ENCODE measurements around the gene KLHL10.

The KLHL10 gene

DNA sequence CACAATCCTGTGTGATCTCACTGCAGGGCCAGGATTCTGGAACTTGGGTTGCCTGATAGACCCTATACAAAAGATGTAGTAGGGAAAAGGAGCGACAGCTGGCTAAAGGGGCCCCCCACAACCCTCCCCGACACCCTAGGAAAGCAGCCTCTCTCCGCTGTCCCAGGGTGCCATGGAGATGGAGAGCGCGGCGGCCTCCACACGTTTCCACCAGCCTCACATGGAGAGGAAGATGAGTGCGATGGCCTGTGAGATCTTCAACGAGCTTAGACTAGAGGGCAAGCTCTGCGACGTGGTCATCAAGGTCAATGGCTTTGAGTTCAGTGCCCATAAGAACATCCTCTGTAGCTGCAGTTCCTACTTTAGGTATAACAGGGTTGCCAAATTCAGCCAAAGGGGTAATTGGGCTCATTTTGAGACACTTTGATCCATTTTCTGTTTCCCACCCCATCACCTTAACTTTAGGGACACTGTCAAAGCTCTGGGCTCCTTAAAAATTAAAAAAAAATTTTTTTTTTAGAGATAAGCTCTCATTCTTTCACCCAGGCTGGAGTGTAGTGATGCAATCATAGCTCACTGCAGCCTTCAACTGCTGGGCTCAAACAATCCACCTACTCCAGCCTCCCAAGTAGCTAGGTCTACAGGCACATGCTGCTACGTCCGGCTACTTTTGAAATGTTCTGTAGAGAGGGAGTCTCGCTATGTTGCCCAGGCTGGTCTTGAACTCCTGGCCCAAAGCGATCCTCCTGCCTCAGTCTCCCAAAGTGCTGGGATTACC is at the start of gene KLHL10:
TSS of gene KLHL10 (plus strand) at position 65 of the 778 bp plus-strand sequence. CDS start at position 173, 108 bp downstream.
- no peak for DNase-seq

DNA sequence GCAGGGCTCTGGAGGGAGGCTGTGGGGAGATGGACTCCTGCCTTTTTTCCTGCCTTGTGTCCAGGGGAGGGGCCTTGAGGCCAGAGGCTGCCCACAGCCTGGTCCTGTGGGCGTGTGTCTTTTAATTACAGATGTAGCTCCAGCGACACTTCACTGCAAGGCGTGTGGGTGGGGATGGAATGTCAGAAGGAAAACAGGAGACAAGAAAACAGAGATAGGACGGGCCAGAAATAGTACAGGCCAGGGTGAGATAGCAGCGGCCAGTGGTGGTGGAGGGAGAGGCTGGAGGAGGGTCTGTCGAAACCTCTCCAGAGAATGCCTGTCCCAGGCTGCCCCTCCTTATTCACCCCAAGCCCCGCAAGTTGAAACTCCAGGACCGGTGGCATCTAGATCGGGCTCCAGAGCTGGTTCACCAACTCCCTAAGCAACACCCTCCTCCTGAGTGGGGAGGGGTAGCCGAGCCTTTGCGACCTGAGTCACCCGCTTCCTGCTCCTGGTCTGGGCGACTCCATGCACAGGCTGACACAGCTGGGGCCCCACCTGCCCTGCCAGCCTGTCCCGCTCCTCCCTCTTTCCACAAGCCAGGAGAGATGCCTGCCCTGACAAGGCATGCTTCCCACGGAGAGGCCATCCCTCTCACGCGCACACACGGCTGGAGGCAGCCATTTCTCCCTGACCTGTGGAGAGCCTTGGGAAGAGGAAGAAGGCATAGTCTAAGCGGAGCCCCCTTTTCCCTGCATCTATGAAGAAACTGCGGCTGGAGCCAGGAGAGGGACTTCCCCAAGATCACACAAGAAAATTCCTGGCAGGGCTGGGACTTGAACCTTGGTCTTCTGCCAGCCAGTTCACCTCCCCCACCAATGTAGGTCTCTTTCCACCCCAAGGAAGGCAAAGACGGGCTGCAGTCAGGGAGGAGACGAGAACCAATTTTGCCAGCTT is 44.5 kb upstream of the KLHL10 start:
- DNase-seq = no peak

DNA sequence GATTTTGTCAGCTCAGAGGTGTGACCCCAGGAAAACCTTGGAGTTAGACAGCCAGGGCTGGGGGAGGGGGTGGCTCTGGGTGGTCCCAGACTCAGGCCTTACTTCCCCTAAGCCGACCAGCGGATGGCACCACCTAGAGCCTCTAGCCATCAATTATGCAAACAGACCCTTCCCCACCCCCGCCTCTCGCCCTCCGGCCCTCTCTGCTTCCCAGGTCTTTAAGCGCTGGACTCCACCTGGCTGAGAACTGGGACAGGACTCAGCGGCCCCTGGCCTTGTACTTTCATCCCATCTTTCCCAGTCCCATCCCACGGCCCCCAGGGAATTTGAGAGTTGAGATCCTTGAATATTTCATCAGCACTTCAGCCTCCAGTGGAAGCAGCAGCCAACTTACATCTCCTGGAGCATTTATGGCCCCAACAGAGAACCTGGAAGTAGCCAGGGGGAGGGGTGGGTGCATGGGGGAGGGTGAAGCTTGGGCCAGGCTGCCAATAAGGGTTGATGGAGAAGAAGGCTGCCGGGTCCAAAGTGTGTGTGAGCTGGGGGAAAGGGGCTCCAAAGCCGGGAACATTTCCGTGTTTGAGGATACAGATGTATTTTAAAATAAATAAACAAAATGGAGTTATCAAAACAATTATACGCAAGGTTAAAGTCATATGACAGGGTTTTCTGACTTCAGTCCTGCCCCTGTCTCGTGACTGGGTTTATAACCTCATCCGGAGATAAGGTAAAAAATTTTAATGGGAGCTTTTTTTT is 43.7 kb upstream of the KLHL10 start:
- no peak for DNase-seq

DNA sequence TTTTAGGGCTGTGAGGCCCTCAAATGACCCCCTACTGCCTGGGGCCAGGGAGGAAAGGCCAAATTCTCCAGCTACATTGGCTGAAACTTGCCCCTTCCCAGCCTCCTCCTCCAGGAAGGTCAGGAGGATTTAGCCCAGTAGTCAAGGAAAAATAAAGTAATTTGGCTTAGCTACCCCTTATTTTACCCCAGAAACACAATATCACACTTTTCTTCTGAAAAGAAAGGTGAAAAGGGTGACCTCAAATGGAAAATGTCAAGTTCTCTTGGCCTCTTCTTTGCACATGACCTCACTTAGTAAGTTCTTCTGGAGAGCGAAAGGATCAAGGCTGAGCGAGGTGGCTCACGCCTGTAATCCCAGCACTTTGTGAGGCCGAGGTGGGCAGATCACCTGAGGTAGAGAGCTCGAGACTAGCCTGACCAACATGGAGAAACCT is 43.1 kb upstream of the KLHL10 start:
- no peak for DNase-seq

DNA sequence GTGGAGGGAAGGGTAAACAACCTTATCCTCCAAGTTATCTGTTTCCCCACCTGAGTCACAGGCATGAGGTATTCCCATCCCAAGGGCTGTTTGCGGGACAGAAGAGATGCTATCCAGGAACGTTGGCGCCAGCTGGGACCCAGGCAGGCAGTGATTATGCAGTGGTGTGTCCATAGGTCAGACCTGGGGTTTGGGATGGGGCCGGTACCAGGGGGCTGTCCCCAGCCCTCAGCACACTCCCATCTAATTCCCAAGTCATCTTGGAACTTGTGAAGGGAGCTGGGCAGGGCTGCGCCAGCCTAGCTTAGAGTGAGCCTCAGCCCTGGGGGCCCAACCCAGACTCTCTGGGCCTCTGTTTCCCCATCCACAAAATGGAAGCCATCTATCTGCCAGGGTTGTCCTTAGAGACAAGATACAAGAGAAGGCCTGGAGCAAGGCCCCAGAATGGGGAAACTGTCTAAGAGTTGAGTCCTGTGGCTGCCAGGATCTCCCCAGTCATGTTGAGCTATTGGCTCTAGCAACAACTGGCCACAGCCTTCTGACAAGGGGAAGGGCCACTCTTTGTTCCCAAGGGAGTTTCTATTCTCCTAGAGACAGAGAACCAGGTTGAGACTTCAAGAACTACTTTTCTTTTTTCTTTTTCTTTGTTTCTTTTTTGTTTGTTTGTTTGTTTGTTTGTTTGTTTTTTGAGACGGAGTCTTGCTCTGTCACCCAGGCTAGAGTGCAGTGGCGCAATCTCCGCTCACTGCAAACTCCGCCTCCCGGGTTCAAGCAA is 41.3 kb upstream of the KLHL10 start:
- DNase-seq = no peak

DNA sequence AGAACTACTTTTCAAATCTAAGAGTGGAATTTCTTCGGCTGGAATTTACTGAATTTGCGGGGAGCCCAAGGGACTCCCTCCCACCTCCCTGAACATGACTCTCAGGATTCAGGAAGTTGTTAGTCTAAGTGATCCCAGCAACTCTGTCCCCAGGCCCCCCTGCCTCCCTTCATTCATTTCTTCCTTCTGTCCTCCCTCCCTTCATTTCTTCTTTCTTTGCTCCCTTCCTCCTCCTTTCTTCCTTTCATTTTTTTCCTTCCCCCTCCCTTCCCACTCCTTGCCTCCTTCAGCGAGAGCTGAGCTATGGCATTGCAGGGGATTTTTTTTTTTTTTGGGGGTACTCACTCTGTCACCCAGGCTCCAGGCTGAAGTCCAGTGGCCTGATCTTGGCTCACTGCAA is 40.2 kb upstream of the KLHL10 start:
- DNase-seq = no peak

DNA sequence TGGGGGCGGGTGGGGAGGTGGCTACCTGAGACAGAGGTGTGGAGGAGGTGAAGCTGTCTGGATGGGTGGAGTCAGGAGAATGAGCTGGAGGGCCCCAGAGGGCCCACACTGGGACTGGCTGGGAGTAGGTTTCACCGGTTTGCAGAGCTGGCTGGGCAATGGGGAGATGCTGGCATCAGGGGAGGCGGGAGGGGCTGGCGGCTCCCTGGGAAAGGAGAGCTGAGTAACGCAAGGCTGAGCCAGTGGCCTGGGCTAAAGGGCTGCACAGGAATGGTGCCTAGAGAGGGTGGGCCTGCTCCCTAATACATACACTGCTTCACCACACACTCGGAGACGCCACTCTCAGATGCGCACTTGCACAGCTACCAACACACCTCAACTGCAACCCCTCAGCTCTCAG is 38.3 kb upstream of the KLHL10 start:
- DNase-seq = no peak

DNA sequence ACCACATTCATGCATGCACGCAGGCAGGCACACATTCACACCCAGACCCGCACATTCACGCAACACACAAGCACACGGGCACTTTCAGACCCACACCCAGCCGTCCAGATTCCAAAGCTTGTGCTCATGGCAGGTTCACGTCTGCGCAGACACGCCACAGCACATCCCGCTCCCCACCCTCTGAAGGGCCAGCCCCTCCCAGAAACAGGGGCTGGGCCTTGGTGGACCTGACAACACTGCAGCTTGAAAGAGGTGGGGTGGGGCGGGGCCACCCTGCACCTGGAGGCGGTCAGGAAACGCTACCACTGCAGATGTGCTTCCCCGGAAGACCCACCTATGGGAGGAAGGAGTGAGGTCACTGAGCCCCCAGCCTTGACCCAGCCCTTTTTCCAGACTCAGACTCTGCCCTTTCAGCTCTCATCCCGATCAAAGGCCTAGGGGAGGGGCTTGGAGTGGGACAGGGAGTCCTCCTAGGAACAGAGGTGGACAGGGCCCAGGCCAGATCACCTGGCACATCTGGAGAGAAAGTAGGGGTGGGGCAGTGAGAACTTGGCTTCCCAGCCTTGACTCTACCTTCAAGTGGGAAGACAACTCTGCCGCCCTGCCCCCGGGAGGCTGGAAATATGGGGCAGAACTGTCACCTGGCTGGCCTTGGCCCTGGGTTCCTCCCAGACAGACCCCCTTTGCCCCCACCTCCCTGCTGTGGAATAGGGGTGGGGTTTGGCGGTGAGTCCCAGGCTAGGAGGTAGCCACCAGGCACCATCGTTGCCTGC is 36.8 kb upstream of the KLHL10 start:
- no peak for DNase-seq

DNA sequence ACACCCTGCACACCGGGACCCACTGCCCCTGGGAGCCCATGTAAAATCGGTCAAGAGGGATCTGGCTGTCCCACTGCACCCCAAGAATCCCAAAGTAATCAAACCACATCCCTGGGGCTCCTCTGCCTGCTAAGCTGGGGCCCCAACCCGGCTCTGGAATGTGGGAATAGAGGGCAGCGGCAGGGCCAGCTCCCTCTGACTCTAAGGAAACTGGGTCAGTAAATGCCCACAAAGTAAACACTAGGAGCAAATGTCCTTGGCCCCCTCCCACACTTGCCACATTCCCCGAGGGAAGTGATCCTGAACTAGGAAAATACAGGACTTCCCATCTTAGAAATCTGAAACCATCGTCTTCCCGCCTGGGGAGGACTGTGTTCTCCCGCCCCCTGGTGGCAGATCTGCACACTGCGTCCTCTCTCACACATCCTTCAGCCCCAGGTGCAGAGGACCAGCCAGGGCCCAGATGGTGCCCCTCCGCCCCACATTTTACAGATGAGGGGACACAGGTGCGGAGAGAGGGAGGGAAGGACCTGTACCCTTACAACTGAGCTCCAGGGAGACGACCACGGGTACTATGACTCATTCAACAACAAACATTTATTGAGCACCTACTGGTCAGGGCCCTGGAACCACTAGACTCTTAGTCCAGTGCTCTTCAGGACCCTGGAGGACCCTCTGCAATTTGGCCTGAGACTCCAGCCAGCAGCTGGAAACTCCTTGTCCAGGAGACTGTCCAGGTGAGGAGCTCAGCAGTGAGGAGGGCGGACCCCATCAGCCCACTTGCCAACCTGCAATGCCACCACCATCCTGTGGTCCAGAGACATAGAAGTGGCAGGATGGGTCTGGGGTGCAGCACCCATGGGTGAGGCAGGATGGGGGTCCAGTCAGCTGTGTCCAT is 36.0 kb upstream of the KLHL10 start:
- DNase-seq = peak; percentile 59

DNA sequence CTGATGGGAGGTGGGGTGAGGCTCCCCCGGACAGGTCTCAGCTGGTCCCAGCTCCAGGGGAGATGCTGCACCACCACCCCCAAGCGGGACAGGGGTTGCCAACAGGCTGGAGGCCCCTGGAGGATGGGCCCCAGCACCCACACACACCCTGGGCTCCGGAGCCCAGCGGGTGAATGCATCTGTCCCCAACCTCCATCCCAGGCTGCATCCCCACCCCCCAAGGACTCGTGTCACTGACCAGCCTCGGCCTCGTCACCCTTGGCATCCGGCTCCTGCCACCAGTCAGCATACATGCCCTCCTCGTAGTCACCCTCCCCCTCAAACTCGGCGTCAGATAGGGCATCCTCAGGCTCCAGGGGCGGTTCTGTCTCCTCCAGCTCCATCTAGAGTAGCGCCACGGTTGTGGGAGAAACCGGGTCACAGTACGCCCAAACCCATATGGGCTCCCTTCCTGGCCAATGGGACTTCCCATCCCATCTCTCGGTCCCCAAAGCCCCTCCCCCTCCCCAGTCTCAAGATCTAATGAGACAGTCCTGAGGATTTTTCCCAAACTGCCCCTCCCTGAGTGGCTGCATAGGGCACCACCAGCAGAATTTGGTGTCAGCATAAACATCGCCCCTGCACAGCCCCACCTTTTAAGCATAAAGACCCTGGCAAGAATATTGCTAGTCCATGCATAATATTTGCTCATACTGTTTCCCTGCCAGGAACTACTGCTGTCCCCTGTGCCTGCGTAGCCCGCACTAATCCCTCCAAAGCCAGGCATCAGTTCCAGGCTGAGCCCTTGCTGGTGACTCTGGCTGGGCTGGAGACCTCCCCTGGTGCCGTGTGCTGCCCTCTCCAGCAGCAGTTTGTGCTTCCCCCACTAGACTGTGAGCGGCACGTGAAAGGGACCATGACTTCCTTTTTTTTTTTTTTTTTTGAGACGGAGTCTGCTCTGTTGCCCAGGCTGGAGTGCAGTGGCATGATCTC is 34.3 kb upstream of the KLHL10 start:
- no peak for DNase-seq

DNA sequence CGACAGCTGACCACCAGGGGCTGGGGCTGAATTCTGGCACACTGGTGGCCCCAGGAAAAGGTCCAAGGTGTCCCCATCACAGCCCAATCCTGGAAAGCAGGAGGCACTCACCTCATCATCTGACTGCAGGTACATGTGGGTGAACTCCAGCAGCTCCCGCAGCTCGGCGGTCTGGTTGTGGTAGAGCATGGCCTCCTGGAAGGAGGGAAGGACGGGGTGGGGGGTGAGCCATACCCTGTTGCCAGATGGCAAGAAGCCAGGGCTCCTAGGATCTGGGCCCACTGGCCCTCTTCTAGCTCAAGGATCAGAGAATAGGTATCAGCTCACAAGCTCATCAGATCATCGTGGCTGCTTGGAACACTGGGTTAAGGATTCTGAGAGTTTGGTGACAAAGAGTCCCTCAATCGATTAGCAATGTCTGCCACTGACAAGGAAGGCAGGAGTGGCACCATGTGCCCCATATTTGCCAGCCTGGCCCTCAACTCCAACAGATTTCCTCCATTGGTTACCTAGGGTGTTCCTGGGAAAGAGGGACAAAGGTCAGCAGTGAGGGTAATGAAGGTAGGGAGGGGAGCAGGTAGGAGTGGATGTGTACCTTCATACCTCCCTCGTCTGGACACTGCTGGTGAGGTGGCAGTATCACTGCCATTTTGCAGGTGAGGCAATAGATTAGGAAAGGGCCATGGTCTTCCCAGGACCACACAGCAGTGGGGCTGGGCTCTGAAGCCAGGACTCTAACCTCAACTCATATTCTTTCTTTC is 30.8 kb upstream of the KLHL10 start:
- no peak for DNase-seq

DNA sequence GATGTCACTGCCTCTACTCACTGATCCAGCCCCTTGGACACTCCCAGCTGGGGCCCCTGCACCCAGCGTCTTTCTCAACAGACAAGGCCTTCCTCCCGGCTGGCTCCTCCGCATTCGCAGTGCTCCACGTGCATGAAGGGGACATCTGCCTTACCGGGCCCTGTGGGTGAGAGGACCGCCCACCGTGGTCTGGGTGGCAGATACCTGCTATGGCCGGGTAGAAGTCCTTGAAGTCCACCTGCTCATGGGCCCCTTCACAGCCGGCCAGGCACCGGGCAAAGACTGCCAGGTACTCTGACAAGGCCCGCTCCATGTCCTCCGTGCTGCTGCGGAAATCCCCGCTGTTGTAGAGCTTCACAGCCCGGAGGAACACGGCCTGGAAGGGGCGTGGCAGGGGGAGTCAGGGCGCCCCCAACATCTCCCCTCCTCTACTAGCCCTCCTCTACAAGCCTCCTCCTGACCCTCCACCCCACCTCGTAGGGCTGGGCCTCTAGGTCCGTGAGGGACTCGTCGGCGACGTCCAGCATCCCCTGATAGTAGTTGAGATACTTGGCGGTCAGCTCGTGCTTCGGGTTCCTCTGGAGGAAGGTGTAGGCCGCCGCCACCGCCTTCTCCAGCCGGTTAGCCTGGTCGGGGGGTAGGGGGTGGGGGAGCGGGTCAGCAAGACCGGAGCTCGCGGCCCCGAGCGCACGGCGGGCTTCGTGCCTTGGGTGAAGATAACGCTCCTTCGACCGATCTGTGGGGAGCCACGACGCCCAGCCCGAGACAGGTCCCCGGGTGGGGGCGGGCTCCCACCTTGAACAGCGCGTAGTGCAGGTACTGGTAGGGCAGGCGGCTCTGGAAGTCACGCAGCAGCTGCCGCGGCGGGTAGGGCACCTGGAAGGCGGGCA is 26.7 kb upstream of the KLHL10 start:
- DNase-seq = no peak

DNA sequence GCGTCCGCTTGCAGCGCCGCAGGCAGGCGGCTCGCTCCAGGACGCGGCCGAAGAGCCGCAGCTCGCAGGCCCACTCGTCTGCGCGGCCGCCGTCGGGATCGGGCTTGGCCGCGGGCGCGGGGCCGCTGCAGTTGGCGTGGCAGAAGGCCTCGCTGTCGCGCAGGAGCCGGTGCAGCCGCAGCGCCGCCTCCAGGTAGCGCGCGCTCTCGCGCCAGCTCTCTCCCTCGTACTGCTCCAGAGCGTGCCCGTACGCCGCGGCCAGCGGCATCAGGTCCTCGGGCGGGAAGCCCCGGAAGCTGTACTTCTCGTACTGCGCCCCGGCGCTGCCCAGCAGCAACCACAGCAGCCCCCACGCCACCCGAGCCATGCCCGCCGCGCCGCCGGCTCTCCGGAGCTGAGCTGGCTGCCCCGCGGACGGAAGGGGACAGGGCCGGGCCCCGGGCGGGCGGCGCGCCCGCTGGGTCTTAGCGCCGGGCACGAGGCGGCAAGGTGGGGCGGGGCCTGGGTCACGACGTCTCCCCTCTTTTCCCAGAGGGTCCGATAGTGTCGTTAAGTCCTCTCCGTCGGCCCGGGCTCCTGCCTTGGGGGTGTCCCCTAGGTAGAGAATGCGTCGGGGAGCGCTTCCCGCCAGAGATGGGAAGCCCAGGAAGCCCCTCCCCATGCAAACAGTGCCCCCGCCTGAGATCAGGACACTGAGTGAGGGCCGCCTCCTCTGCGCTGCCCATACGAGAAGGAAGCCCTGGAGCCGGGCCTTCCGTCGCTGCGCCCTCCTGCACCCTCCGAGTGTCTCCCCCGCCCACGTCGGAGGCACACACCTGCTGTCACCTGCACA is 25.9 kb upstream of the KLHL10 start, which contains the start of gene P3H4:
TSS of gene P3H4 (minus strand) at position 401 of the 832 bp plus-strand sequence. CDS start at position 367, 34 bp downstream.
- peak; percentile 79 for DNase-seq

DNA sequence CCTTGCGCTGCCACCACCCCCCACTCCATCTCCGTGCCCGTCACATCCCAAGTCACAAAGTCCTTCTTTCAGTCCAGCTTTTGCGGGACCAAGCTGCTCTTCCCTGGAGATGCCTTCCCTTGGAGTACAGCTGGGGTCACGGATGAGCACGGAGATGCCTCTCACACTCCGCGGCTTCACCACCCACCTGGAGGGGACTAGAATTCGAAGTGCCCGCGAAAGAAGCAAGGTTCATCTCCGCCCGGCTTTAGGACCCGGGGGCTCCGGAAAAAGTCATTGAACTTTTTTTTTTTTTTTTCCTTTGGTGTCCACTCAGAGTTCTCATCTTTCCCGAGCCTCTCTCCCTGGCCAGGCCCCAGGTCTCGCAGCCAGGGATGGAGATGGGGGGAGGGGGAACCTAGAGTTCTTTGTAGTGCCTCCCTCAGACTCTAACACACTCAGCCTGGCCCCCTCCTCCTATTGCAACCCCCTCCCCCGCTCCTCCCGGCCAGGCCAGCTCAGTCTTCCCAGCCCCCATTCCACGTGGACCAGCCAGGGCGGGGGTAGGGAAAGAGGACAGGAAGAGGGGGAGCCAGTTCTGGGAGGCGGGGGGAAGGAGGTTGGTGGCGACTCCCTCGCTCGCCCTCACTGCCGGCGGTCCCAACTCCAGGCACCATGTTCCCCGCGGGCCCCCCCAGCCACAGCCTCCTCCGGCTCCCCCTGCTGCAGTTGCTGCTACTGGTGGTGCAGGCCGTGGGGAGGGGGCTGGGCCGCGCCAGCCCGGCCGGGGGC is 25.1 kb upstream of the KLHL10 start, which contains the start of gene FKBP10:
TSS of gene FKBP10 (plus strand) at position 624 of the 771 bp plus-strand sequence. CDS start at position 655, 31 bp downstream.
- DNase-seq = no peak

DNA sequence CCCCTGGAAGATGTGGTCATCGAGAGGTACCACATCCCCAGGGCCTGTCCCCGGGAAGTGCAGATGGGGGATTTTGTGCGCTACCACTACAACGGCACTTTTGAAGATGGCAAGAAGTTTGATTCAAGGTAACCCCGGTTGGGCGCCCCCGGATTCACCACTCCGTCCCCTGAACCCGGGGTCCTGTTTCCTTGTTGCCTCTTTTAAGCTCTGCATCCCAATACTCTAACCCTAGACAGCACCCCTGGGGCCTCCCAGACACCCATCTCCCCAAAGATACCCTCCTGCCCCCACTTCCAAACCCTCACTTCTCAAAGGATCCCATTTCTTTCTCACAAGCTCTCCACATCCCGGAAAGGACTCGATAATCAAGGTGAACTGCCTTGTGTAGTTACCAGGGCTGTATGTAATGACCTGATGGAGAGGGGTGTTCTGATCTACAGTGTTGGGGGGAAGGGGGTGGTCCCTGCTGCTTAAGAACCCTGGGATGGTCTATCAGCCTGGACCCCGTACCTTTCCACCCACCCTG is 24.4 kb upstream of the KLHL10 start:
- DNase-seq = no peak
